Measurements from ENCODE around the gene DPF3. TPM values are rescaled to one million over a fixed set of nuclear protein-coding genes. Genes with fewer than 3 reads are reported as not detected.

DPF3 gene
- total and polyA plus RNA-seq, 2 donors (not counting 1 experiment from before 2014, with no cell fraction given): 7.6 to 13.7 TPM

GRCh38 chr14:72737560-72737943 lies 156.3 kb downstream of the DPF3 start:
- no peaks in the 10 kb centered on the region for H3K79me2 ChIP-seq (ENCODE audit: control insufficient read depth, insufficient read depth, low read length)
- no peaks in the 10 kb centered on the region for H4K20me1 ChIP-seq (ENCODE audit: control insufficient read depth, extremely low read depth, insufficient read depth, low read length)
- H3K27me3 ChIP-seq (ENCODE audit: control insufficient read depth, insufficient read depth, low read length): no peaks in the 10 kb centered on the region
- no peak overlapping the region for H3K4me3 ChIP-seq (replicated peaks in 1 of 4; ENCODE audit: control extremely low read depth in 1 of 4, insufficient read depth in 1 of 4, low read depth in 3 of 4, low read length in 4 of 4)
- TF ChIP-seq EZH2 (IDR thresholded peaks at IDR 0.05; ENCODE audit: low read length, missing control alignments) (no peak), CTCF (conservative IDR thresholded peaks at IDR 0.05 in 1 of 2, IDR thresholded peaks at IDR 0.05 in 1 of 2; ENCODE audit: low read depth in 1 of 2, low read length in 2 of 2) (no peak)
- H3K27ac ChIP-seq (ENCODE audit: insufficient read depth, low read length): no peak overlapping the region
- H3K9me3 ChIP-seq (ENCODE audit: control insufficient read depth, insufficient read depth, low read depth, low read length): no peaks in the 10 kb centered on the region
- peaks cover 6% of the 10 kb centered on the region for H3K36me3 ChIP-seq (ENCODE audit: control insufficient read depth, insufficient read depth, low read length)
- H3K4me2 ChIP-seq (ENCODE audit: extremely low read depth, insufficient read depth, low read length): no peak overlapping the region
- no peak overlapping the region for H2AFZ ChIP-seq (ENCODE audit: low read length)
- no peak for DNase-seq (ENCODE audit: low read depth in 2 of 2)
- peaks cover 12% of the 10 kb centered on the region for H3K4me1 ChIP-seq (ENCODE audit: control insufficient read depth, extremely low read depth, insufficient read depth, low read length)
- no peak overlapping the region for H3K9ac ChIP-seq (ENCODE audit: insufficient read depth, low read length)

GRCh38 chr14:72736786-72737559 lies 156.9 kb downstream of the DPF3 start:
- Histone ChIP-seq H4K20me1 (ENCODE audit: control insufficient read depth, extremely low read depth, insufficient read depth, low read length) (no peaks in the 10 kb centered on the region), H3K27ac (ENCODE audit: insufficient read depth, low read length) (no peak overlapping the region), H3K9ac (ENCODE audit: insufficient read depth, low read length) (no peak overlapping the region), H3K27me3 (ENCODE audit: control insufficient read depth, insufficient read depth, low read length) (no peaks in the 10 kb centered on the region), H3K79me2 (ENCODE audit: control insufficient read depth, insufficient read depth, low read length) (no peaks in the 10 kb centered on the region), H2AFZ (ENCODE audit: low read length) (no peak overlapping the region), H3K9me3 (ENCODE audit: control insufficient read depth, insufficient read depth, low read depth, low read length) (no peaks in the 10 kb centered on the region), H3K4me3 (replicated peaks in 1 of 4; ENCODE audit: control extremely low read depth in 1 of 4, insufficient read depth in 1 of 4, low read depth in 3 of 4, low read length in 4 of 4) (no peak overlapping the region), H3K36me3 (ENCODE audit: control insufficient read depth, insufficient read depth, low read length) (peaks cover 6% of the 10 kb centered on the region), H3K4me2 (ENCODE audit: extremely low read depth, insufficient read depth, low read length) (peak overlapping the region; percentile 15), H3K4me1 (ENCODE audit: control insufficient read depth, extremely low read depth, insufficient read depth, low read length) (peaks cover 12% of the 10 kb centered on the region)
- TF ChIP-seq CTCF (conservative IDR thresholded peaks at IDR 0.05 in 1 of 2, IDR thresholded peaks at IDR 0.05 in 1 of 2; ENCODE audit: low read depth in 1 of 2, low read length in 2 of 2) (no peak), EZH2 (IDR thresholded peaks at IDR 0.05; ENCODE audit: low read length, missing control alignments) (no peak)
- peak; percentile 50 to 64 for DNase-seq (ENCODE audit: low read depth in 2 of 2)

- Histone ChIP-seq H3K27ac (ENCODE audit: insufficient read depth, low read length) (no peak overlapping the region), H4K20me1 (ENCODE audit: control insufficient read depth, extremely low read depth, insufficient read depth, low read length) (no peaks in the 10 kb centered on the region), H2AFZ (ENCODE audit: low read length) (no peak overlapping the region), H3K79me2 (ENCODE audit: control insufficient read depth, insufficient read depth, low read length) (no peaks in the 10 kb centered on the region), H3K9me3 (ENCODE audit: control insufficient read depth, insufficient read depth, low read depth, low read length) (no peaks in the 10 kb centered on the region), H3K36me3 (ENCODE audit: control insufficient read depth, insufficient read depth, low read length) (peaks cover 8% of the 10 kb centered on the region), H3K4me2 (ENCODE audit: extremely low read depth, insufficient read depth, low read length) (no peak overlapping the region), H3K4me1 (ENCODE audit: control insufficient read depth, extremely low read depth, insufficient read depth, low read length) (peaks cover 12% of the 10 kb centered on the region), H3K4me3 (replicated peaks in 1 of 4; ENCODE audit: control extremely low read depth in 1 of 4, insufficient read depth in 1 of 4, low read depth in 3 of 4, low read length in 4 of 4) (no peak overlapping the region), H3K9ac (ENCODE audit: insufficient read depth, low read length) (no peak overlapping the region), H3K27me3 (ENCODE audit: control insufficient read depth, insufficient read depth, low read length) (no peaks in the 10 kb centered on the region)
- peak; percentile 84 to 93 for DNase-seq (ENCODE audit: low read depth in 2 of 2)
- TF ChIP-seq CTCF (conservative IDR thresholded peaks at IDR 0.05 in 1 of 2, IDR thresholded peaks at IDR 0.05 in 1 of 2; ENCODE audit: low read depth in 1 of 2, low read length in 2 of 2) (peak in 1 of 2 donors; percentile 31), EZH2 (IDR thresholded peaks at IDR 0.05; ENCODE audit: low read length, missing control alignments) (no peak)
These were observed 157.6 kb downstream of the DPF3 start for GRCh38 chr14:72736308-72736707.

Data from fibroblast of lung (primary cell).